Pancreas (tissue), 10 donors: ENCODE data around the gene CORO7. TPM values are rescaled to one million over a fixed set of nuclear protein-coding genes. Genes with fewer than 3 reads are reported as not detected.
A peak's percentile ranks its signal among the peaks of the same experiment; 100 is the strongest.

ENCODE experiments used
- ATAC-seq, 4 donors: fragments of 200-7000 bp; cut with Tn5 transposase; one replicate each; pipeline versions ENCODE4 v1.8.0 to v1.9.1; 2020; ENCODE audit warnings: mild to moderate bottlenecking in 4 of 4, moderate library complexity in 4 of 4
- DNase-seq, 6 donors: peaks; one replicate each; pipeline ENCODE4 v3.0.0-alpha.2; 2020
- FAIRE-seq: peaks from 2 replicates; lab custom pipeline; 2012; peaks lifted over from hg19 to GRCh38; lab: Jason Lieb, UNC
- H3K27ac ChIP-seq, 4 donors: fragments of 200-600 bp; sonication (generic); 1 replicate in 3 of 4; 2 replicates in 1 of 4; pipeline versions ENCODE4 v1.5.0 to v1.8.0; 2020
- H3K27me3 ChIP-seq, 4 donors: fragments of 200-600 bp; one replicate each; pipeline ENCODE4 v1.8.0; 2021
- H3K36me3 ChIP-seq, 3 donors: fragments of 200-600 bp; sonication (generic) in 1 of 3; one replicate each; pipeline versions ENCODE4 v1.5.0 to v1.8.0; 2020 to 2021
- H3K4me1 ChIP-seq, 3 donors: fragments of 200-600 bp; one replicate each; pipeline ENCODE4 v1.8.0; 2021
- H3K4me3 ChIP-seq, 4 donors: fragments of 200-600 bp; sonication (generic) in 2 of 4; one replicate each; pipeline versions ENCODE4 v1.5.0 to v1.8.0; 2020 to 2021
- H3K9me3 ChIP-seq, 4 donors: fragments of 200-600 bp; one replicate each; pipeline ENCODE4 v1.8.0; 2021
- WGBS, 2 donors: extraction: QIAGEN DNeasy Blood & Tissue Kit; methylation state at CpG; one replicate each; pipeline ENCODE4 v1.1.7; 2013; 5-methylcytosine and 5-hydroxymethylcytosine counted together
- intact Hi-C, 3 donors: fragments of 100-400 bp; cut with DNase I; formaldehyde crosslinking; loops; one replicate each; pipeline versions ENCODE4 v1.11.1 to v1.14.2; 2022
- polyA plus RNA-seq, 2 donors: library from polyadenylated mRNA; stranded (reverse); fragments of 200-250 nt; gene quantifications; one replicate each; pipeline ENCODE4 v1.2.3, GENCODE V29; 2013
- total RNA-seq, 6 donors: library from RNA; stranded (reverse); fragmentation: NEBNext Ultra II Directional in 4 of 6; extraction: Animal tissue kit (Norgen Biotek cat#: 25700) in 4 of 6; gene quantifications; one replicate each; pipeline versions ENCODE4 v1.2.1 to v1.2.4, GENCODE V29; 2021 to 2023
- TF ChIP-seq, protein P1 (sequence below), 4 donors: fragments of 200-600 bp; sonication (generic) in 3 of 4; IDR thresholded peaks; one replicate each; pipeline versions ENCODE4 v1.5.0 to v1.8.0; 2021; ENCODE audit warnings: antibody characterized with exemption in 4 of 4
- donor health status: healthy with polysubstance abuse.
- donor health status: DM: no; HTN: no; CAD: no; lungs with moderate emphysema.
- donor health status: DM: no; HTN: no; CAD: no.
- donor health status: control.
- donor health status: control.
- donor health status: Bipolar disorder and iron deficiency.
- donor health status: DM: yes; HTN: yes; CAD: no.
- donor health status: DM: no; HTN: no; CAD: no.
- donor health status: DM: no; HTN: no; CAD: no.
- donor health status: DM: yes; HTN: yes; CAD: no.

The CORO7 gene
- total and polyA plus RNA-seq, 8 donors: 8.4 to 29.6 (median 18.7) TPM

- peak; percentile 2 to 32 (median 14) for ATAC-seq
Observed at GRCh38 chr16:4372578-4373355, 43.6 kb downstream of the CORO7 start.

GRCh38 chr16:4372001-4372577, 44.3 kb downstream of the CORO7 start:
- intact Hi-C loops: no loop called here
- Histone ChIP-seq H3K9me3 (no peaks in the 10 kb centered on the region), H3K27ac (peak overlapping the region; percentile 69 to 92 (median 82)), H3K27me3 (no peaks in the 10 kb centered on the region), H3K4me1 (peaks cover 0 to 24% (median 22%) of the 10 kb centered on the region in 3 donors), H3K36me3 (no peaks in the 10 kb centered on the region), H3K4me3 (peak overlapping the region; percentile 46 to 67 (median 58))
- no peak for FAIRE-seq
- WGBS, 2 donors: 3 to 4% methylated on average over 42 to 43 of the region's 43 CpGs
- peak in 1 of 6 donors; percentile 41 for DNase-seq
- TF ChIP-seq, protein P1, sequence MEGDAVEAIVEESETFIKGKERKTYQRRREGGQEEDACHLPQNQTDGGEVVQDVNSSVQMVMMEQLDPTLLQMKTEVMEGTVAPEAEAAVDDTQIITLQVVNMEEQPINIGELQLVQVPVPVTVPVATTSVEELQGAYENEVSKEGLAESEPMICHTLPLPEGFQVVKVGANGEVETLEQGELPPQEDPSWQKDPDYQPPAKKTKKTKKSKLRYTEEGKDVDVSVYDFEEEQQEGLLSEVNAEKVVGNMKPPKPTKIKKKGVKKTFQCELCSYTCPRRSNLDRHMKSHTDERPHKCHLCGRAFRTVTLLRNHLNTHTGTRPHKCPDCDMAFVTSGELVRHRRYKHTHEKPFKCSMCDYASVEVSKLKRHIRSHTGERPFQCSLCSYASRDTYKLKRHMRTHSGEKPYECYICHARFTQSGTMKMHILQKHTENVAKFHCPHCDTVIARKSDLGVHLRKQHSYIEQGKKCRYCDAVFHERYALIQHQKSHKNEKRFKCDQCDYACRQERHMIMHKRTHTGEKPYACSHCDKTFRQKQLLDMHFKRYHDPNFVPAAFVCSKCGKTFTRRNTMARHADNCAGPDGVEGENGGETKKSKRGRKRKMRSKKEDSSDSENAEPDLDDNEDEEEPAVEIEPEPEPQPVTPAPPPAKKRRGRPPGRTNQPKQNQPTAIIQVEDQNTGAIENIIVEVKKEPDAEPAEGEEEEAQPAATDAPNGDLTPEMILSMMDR (IDR thresholded peaks at IDR 0.05): no peak
- peak in 3 of 4 donors; percentile 1 to 29 (median 2) for ATAC-seq

More at GRCh38 chr16:4372578-4373355, 43.6 kb downstream of the CORO7 start:
- H3K27ac ChIP-seq: peak overlapping the region; percentile 69 to 92 (median 82)
- H3K4me1 ChIP-seq: peaks cover 0 to 25% (median 24%) of the 10 kb centered on the region in 3 donors
- no peaks in the 10 kb centered on the region for H3K36me3 ChIP-seq
- peak in 5 of 6 donors; percentile 53 to 88 (median 60) for DNase-seq
- no peaks in the 10 kb centered on the region for H3K9me3 ChIP-seq
- no peaks in the 10 kb centered on the region for H3K27me3 ChIP-seq
- intact Hi-C loops: no loop called here
- peak overlapping the region; percentile 46 to 67 (median 58) for H3K4me3 ChIP-seq
- FAIRE-seq: no peak
- TF ChIP-seq, protein P1 (IDR thresholded peaks at IDR 0.05): no peak
- WGBS, 2 donors: 39 to 41% methylated on average over 10 of the region's 10 CpGs

DNA sequence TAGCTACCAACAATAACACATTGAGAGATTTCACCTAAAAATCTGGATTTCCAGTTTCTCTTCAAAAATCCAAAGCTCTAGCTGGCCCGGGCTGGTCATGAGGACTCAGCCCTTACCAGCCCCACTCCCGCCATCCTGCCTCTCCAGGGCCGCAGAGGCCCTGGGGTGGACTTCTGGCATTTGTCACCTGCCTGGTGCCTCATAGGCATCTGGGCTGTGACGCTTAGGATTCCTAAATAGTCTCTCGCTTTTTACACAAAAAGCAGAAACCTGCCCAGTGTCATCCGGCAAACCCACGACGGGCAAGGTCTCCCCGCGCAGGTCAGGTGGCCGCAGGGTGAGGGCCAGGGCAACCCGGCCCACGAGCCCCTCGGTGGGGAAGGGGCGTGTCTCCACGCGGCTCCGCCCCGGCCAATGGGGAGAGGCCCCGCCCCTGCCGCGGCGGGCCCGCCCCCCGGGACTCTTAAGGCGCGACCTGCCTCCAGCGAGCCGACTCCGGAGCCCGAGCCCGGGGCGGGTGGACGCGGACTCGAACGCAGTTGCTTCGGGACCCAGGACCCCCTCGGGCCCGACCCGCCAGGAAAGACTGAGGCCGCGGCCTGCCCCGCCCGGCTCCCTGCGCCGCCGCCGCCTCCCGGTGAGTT, 44.9 kb downstream of the CORO7 start, which contains the start of gene VASN:
VASN (plus strand) TSS at position 492 of the 644 bp plus-strand sequence. CDS start 9,030 bp downstream, outside the sequence.
- Histone ChIP-seq H3K36me3 (no peaks in the 10 kb centered on the region), H3K27me3 (no peaks in the 10 kb centered on the region), H3K4me1 (peaks cover 0 to 19% (median 18%) of the 10 kb centered on the region in 3 donors), H3K4me3 (peak within 1 kb of the TSS; percentile 46 to 67 (median 58)), H3K27ac (peak within 1 kb of the TSS; percentile 69 to 92 (median 82)), H3K9me3 (no peaks in the 10 kb centered on the region)
- intact Hi-C loops: no loop called here
- TF ChIP-seq, protein P1 (IDR thresholded peaks at IDR 0.05): no peak
- FAIRE-seq: no peak
- DNase-seq: peak; percentile 70 to 94 (median 85)
- peak; percentile 70 to 79 (median 73) for ATAC-seq
- 2 to 3% methylated on average over 45 to 50 of the region's 50 CpGs for WGBS, 2 donors

DNA sequence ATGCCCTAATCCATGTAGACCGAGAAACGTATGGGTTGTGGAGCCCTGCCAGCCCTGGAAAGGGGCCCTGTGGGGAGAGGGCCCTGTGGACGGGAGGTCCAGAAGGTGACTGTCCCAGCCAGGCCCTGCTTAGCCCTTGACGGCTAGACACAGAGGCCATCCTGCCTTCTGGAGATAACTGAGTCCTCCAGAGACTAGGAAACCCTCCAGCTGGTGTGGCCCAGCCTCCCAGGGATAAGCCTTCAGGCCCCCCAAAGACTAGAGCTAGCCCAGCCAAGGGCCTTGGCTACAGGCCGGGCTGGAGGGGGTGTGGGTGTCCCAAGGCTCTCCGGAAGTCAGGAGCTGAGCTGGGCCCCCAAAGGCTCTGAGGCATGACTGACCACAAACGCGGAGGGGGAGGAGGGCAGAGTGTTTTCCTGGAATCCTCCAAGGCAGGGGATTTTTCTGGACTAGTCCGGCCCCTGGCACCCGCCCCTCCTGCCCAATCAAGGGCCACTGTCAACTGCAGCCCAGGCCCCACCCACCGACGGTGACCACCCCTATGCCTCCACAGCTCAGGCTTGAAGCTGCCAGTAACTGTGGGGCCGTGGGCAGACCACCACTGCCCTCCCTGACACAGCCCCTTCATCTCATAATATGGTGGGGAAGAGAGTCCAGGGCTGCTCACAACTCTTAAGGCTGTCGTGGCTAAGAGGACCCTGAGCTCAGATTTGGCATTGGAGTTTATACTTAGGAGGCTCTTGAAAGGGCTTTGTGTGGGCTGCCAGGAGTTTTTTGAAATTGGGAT, 45.6 kb downstream of the CORO7 start:
- Histone ChIP-seq H3K27me3 (no peaks in the 10 kb centered on the region), H3K4me3 (peak overlapping the region in 1 of 4 donors; percentile 65), H3K36me3 (no peaks in the 10 kb centered on the region), H3K4me1 (peaks cover 0 to 12% (median 12%) of the 10 kb centered on the region in 3 donors), H3K9me3 (no peaks in the 10 kb centered on the region), H3K27ac (peak overlapping the region; percentile 69 to 92 (median 82))
- intact Hi-C loops: no loop called here
- DNase-seq (peak; percentile 30 to 77 (median 59)), FAIRE-seq (no peak), ATAC-seq (peak in 2 of 4 donors; percentile 5 to 9)
- WGBS, 2 donors: 74 to 77% methylated on average over 14 of the region's 14 CpGs
- TF ChIP-seq, protein P1 (IDR thresholded peaks at IDR 0.05): no peak
